MM.1S (cell line): Measurements from ENCODE around the gene ZNF648.
A peak's percentile ranks its signal among the peaks of the same experiment; 100 is the strongest.

Source experiments
- CTCF ChIP-seq: fragments of 300-600 bp; sonication (generic); IDR thresholded peaks from 2 replicates; pipeline ENCODE4 v1.5.1; 2016; ENCODE audit warnings: antibody characterized with exemption, low read length, mixed read lengths
- EZH2 ChIP-seq: fragments of 300-600 bp; sonication (generic); optimal IDR thresholded peaks from 2 replicates; pipeline ENCODE3; 2017; ENCODE audit warnings: low read depth, mild to moderate bottlenecking, antibody characterized with exemption, low read length, mixed read lengths
- EZH2phosphoT487 ChIP-seq: fragments of 300-600 bp; sonication (generic); IDR thresholded peaks from 2 replicates; pipeline ENCODE4 v1.6.1; 2018; ENCODE audit warnings: antibody characterized with exemption, low read length

- TF ChIP-seq EZH2 = no peak
- TF ChIP-seq CTCF = peak; percentile 33
- no peak for TF ChIP-seq EZH2phosphoT487
Measured at GRCh38 chr1:182029379-182030331, 31.9 kb downstream of the ZNF648 start.
